ENCODE data around the gene FGF11. TPM values are rescaled to one million over a fixed set of nuclear protein-coding genes. Genes with fewer than 3 reads are reported as not detected.

Gene FGF11
- 10 to 100 TPM; 25.4 to 28.5 TPM for total RNA-seq

DNA sequence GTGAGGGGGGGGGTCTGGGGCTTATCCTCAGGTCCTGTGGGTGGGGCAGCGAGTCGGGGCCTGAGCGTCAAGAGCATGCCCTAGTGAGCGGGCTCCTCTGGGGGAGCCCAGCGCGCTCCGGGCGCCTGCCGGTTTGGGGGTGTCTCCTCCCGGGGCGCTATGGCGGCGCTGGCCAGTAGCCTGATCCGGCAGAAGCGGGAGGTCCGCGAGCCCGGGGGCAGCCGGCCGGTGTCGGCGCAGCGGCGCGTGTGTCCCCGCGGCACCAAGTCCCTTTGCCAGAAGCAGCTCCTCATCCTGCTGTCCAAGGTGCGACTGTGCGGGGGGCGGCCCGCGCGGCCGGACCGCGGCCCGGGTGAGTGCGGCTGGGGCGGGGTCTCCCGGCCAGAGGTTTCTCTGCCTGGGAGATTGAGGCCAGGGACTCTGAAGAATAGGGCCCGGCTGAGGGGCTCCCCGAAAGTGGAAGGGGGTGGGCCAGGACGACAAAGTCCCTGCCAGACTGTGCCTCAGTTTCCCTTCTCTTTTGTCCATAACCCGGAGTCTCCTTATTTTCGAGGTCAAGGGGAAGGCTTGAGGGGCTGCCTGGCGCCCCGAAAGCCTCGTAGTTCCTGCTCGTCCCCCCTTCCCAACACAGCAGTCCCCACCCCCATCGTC lies at the start of gene FGF11:
Gene FGF11, plus strand, starts transcription at position 51 of the 651 bp plus-strand sequence. Its CDS starts 109 bp downstream, at position 160.
- peaks cover 6% of the 10 kb centered on the region for H3K27me3 Mint-ChIP-seq
- DNase-seq: peak; percentile 59
- no peaks in the 10 kb centered on the region for H3K9me3 Mint-ChIP-seq
- peak within 1 kb of the TSS; percentile 86 for H3K27ac Mint-ChIP-seq
- no peak for ATAC-seq (ENCODE audit: low read depth)
- H3K36me3 Mint-ChIP-seq: peaks cover 18% of the 10 kb centered on the region
- POLR2A ChIA-PET: interaction anchor here (0.7 to 7.9 kb wide), 12 partner anchors 13 to 150 kb away, joined by 3 to 60 read pairs (median 6); partner anchors contain the start of genes ACAP1, PLSCR3, POLR2A and TNFSF13
- H3K4me1 Mint-ChIP-seq: peaks cover 24% of the 10 kb centered on the region
- peak within 1 kb of the TSS; percentile 96 for H3K4me3 Mint-ChIP-seq

- Mint-ChIP-seq H3K9me3 (no peaks in the 10 kb centered on the region), H3K4me1 (peaks cover 19% of the 10 kb centered on the region), H3K27me3 (no peaks in the 10 kb centered on the region), H3K27ac (no peak overlapping the region), H3K4me3 (no peak overlapping the region), H3K36me3 (peaks cover 6% of the 10 kb centered on the region)
- ATAC-seq (ENCODE audit: low read depth) (no peak), DNase-seq (no peak)
- POLR2A ChIA-PET: interaction anchor here (1.2 kb wide), 1 partner anchor 14 kb away, joined by 4 read pairs; the partner anchor contains the start of gene TMEM256
These were observed 49.1 kb upstream of the FGF11 start for GRCh38 chr17:7389924-7390910.

DNA sequence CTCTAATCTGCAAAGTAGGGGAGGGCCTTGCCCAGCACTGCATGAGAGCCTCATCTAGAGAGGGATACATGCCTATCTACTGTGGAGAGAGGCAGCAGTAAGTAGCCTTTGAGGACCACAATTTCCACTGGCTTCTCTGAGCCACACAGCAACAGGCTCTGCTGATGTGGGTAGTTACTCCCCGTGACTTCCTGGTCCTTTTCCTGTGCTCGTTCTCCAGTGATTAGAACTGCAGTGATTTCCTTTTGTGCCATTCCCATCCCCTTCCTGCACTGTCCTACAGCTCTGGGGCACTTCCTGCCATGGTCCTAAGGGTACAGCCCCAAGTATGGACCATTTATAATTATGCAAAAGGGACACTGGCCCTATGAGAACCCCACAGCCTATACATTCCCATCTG lies 48.0 kb upstream of the FGF11 start:
- peaks cover 19% of the 10 kb centered on the region for H3K4me1 Mint-ChIP-seq
- H3K4me3 Mint-ChIP-seq: no peak overlapping the region
- DNase-seq (no peak), ATAC-seq (ENCODE audit: low read depth) (no peak)
- H3K27me3 Mint-ChIP-seq: no peaks in the 10 kb centered on the region
- POLR2A ChIA-PET: interaction anchor here (0.5 to 1.2 kb wide), 2 partner anchors 9 to 13 kb away, joined by 4 read pairs; partner anchors contain the start of gene TMEM256
- H3K27ac Mint-ChIP-seq: no peak overlapping the region
- H3K36me3 Mint-ChIP-seq: peaks cover 6% of the 10 kb centered on the region
- no peaks in the 10 kb centered on the region for H3K9me3 Mint-ChIP-seq

DNA sequence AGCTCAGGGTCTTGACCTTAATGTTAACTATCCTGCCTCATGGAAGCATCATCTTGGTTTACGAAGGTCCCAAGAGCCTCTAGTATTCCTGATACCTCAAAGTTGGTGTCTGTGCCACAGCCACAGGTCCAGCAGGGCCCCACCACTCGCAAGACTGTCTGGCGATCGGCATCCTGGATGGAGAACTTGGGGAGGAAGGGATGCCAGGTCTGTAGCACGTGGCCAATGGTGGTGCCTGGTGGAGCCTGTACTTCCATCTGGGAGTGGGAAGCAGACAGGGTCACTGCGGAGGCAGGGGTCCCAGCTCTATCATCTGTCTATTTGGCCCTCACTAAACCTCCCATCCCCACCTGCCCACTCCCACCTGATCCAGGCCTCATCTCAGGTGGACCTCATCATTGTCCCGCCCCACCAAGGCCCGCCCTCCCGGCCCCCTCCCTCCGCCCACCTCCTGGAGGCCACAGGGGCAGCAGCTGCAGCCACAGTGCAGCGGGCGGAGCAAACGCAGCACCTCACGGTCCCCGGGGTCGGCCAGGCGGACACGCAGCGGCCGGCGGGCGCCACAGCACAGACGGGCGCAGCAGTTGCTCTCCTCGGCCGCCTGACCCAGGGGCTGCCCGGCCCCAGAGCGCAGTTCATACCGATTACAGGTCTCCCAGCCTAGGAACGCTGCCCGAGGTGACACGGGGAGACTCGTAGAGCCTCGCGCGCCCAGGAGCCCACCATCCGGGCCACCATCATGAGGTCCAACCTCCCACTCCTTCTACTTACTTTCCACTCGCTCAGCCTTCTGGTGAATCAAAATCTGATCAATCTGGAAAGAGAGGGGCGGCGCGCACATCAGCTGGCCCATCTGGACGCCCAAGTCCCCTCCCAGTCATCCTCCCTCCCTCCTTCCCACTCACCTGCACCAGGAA lies 46.4 kb upstream of the FGF11 start:
- ATAC-seq (ENCODE audit: low read depth) (no peak), DNase-seq (no peak)
- no peaks in the 10 kb centered on the region for H3K9me3 Mint-ChIP-seq
- peak overlapping the region; percentile 58 for H3K27ac Mint-ChIP-seq
- peaks cover 6% of the 10 kb centered on the region for H3K36me3 Mint-ChIP-seq
- POLR2A ChIA-PET: interaction anchor here (2.0 to 2.4 kb wide), 2 partner anchors 9 to 43 kb away, joined by 7 to 19 read pairs; no protein-coding TSS in a partner anchor
- peaks cover 19% of the 10 kb centered on the region for H3K4me1 Mint-ChIP-seq
- H3K4me3 Mint-ChIP-seq: peak overlapping the region; percentile 95
- H3K27me3 Mint-ChIP-seq: no peaks in the 10 kb centered on the region

DNA sequence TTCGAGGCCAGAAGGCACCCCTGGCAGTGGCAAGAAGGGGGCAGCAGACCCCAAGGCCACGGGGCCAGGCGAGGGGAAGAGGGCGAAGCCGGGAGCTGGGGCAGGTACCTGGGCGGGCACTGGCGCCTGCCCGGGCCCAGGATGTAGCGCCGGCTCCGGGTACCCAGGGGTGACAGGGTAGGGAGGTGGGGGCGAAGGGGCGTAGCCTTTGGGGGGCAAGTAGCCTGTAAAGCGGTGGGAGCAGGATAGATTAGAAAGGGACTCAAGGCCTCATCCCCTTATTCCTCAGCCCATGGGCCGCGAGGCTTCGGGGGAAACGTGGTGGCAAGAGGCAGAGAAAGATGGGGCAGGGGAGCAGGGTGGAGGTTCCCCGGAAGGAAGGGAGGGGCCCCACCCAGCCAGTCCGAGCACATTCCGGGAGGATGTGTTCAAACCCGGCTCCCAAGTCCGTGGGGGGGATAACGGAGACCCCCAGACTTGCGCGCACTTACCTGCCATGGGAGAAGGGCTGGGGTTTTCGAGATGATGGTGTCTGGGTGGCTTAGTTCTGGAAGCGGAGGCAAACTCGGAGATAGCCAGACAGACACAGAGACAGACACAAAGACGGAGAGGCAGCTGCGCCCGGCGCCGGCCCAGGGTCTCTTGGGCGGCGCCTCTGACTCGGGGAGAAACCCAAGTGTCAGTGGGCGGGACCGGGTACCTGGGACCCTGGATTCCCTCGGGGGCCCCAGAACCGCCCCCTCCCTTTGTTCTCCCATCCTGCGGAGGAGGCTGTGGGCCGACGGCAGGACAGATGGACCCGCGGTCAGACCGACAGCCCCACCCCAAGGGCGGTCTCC lies 45.5 kb upstream of the FGF11 start:
- DNase-seq (peak; percentile 61), ATAC-seq (ENCODE audit: low read depth) (peak; percentile 41)
- Mint-ChIP-seq H3K4me3 (peak overlapping the region; percentile 95), H3K9me3 (no peaks in the 10 kb centered on the region), H3K36me3 (peaks cover 6% of the 10 kb centered on the region), H3K27ac (peak overlapping the region; percentile 89), H3K4me1 (peaks cover 19% of the 10 kb centered on the region), H3K27me3 (no peaks in the 10 kb centered on the region)
- POLR2A ChIA-PET: interaction anchor here (0.6 to 2.4 kb wide), 8 partner anchors 9 to 159 kb away, joined by 3 to 25 read pairs (median 5); partner anchors contain the start of genes ACAP1 and TMEM256

DNA sequence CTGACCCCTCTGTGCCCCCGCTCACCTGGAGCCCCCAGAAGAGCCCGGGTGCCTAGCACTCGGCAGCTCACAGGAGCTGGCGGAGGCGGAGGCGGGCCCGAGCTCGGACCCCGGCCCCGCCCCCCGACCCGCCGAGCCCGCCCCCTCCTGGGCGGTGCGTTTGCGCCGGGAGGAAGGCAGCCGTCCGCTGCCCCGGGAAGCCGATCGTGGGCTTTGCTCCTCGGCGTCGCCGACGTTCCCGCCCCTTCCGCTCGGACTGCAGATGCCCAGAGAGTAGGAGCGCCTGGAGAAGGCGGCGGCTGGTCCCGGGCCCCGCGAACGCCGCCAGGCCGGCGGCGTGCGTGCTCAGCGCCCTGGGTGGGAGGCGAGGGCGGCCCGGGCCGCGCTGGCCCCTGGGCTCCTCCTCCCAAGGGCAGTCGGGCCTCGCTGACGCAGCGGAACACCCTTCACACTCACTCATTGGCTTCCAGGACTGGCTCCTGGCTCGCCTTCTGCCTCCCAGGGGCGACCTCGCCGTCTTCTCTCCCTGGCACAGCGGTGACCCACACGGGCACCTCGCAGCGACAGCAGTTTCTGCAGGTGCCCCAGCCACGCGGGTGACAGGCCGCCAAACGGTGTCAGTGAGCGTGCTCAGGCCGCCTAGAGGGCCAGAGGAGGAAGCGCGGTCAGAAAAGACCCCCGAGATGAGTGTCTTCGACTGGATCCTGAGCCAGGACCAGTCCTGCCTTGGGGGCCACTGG lies 44.7 kb upstream of the FGF11 start, which contains the start of gene PLSCR3:
Gene PLSCR3, minus strand, starts transcription at position 74 of the 740 bp plus-strand sequence. CDS start 415 bp downstream, outside the sequence.
- POLR2A ChIA-PET: interaction anchor here (0.6 to 2.4 kb wide), 9 partner anchors 9 to 292 kb away, joined by 3 to 25 read pairs (median 3); partner anchors contain the start of genes ACAP1, TMEM256 and TP53
- H3K36me3 Mint-ChIP-seq: peaks cover 6% of the 10 kb centered on the region
- H3K9me3 Mint-ChIP-seq: no peaks in the 10 kb centered on the region
- H3K27ac Mint-ChIP-seq: peak within 1 kb of the TSS; percentile 89
- peak within 1 kb of the TSS; percentile 95 for H3K4me3 Mint-ChIP-seq
- DNase-seq (peak; percentile 94), ATAC-seq (ENCODE audit: low read depth) (peak; percentile 88)
- no peaks in the 10 kb centered on the region for H3K27me3 Mint-ChIP-seq
- peaks cover 19% of the 10 kb centered on the region for H3K4me1 Mint-ChIP-seq

DNA sequence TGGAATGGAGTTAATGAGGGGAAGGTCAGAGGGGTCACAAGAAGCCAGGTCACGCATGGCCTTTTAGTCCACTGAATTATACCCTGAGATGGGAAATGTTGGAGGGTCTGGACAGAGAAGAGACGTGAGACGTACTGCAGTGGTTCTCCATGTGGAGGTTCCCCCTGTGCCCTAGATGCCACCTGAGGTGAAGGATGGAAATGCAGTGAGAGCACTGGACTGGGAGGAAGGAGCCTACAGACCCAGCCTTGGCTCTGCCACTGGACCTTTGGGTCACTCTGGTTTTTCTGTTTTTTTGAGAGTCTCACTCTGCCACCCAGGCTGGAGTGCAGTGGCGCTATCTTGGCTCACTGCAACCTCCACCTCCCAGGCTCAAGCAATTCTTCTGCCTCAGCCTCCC lies 43.2 kb upstream of the FGF11 start:
- peak overlapping the region; percentile 3 for H3K27ac Mint-ChIP-seq
- no peaks in the 10 kb centered on the region for H3K9me3 Mint-ChIP-seq
- peaks cover 19% of the 10 kb centered on the region for H3K4me1 Mint-ChIP-seq
- POLR2A ChIA-PET: no interaction called here
- peaks cover 3% of the 10 kb centered on the region for H3K36me3 Mint-ChIP-seq
- no peak overlapping the region for H3K4me3 Mint-ChIP-seq
- no peak for DNase-seq
- ATAC-seq (ENCODE audit: low read depth): no peak
- H3K27me3 Mint-ChIP-seq: no peaks in the 10 kb centered on the region

DNA sequence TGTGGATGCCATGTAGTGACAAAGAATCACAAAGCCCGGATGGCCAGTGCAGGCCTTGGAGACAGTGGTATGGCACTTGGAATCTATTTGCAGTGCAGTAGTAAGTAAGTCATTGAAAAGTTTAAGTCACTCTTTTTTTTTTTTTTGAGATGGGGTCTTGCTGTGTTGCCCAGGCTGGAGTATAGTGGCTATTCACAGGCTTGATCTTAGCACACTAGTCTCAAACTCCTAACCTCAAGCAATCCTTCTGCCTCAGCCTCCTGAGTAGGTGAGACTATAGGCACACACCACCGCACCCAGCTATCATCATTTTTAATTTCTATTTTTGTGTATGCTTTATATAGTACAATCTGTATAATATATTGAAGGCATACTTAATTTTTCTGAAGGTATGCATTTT lies 40.7 kb upstream of the FGF11 start:
- Mint-ChIP-seq H3K27ac (no peak overlapping the region), H3K36me3 (no peaks in the 10 kb centered on the region), H3K4me1 (peaks cover 11% of the 10 kb centered on the region), H3K4me3 (no peak overlapping the region), H3K27me3 (no peaks in the 10 kb centered on the region), H3K9me3 (no peaks in the 10 kb centered on the region)
- no peak for ATAC-seq (ENCODE audit: low read depth)
- DNase-seq: no peak
- POLR2A ChIA-PET: interaction anchor here (0.6 to 1.1 kb wide), 2 partner anchors 62 to 118 kb away, joined by 3 to 5 read pairs; partner anchors contain the start of gene ACAP1

GRCh38 chr17:7403043-7403726 lies 36.1 kb upstream of the FGF11 start:
- H3K4me3 Mint-ChIP-seq: peak overlapping the region; percentile 92
- H3K9me3 Mint-ChIP-seq: no peaks in the 10 kb centered on the region
- POLR2A ChIA-PET: interaction anchor here (0.5 to 2.9 kb wide), 16 partner anchors 9 to 184 kb away, joined by 3 to 25 read pairs (median 4); partner anchors contain the start of genes ACADVL, ACAP1, DLG4 and MPDU1
- H3K36me3 Mint-ChIP-seq: no peaks in the 10 kb centered on the region
- ATAC-seq (ENCODE audit: low read depth): no peak
- peaks cover 14% of the 10 kb centered on the region for H3K4me1 Mint-ChIP-seq
- peaks cover 11% of the 10 kb centered on the region for H3K27me3 Mint-ChIP-seq
- DNase-seq: no peak
- H3K27ac Mint-ChIP-seq: peak overlapping the region; percentile 72

- peaks cover 14% of the 10 kb centered on the region for H3K4me1 Mint-ChIP-seq
- H3K9me3 Mint-ChIP-seq: no peaks in the 10 kb centered on the region
- POLR2A ChIA-PET: interaction anchor here (0.5 to 2.9 kb wide), 15 partner anchors 9 to 184 kb away, joined by 3 to 25 read pairs (median 5); partner anchors contain the start of genes ACADVL, ACAP1, DLG4 and MPDU1
- no peaks in the 10 kb centered on the region for H3K36me3 Mint-ChIP-seq
- peaks cover 11% of the 10 kb centered on the region for H3K27me3 Mint-ChIP-seq
- H3K4me3 Mint-ChIP-seq: peak overlapping the region; percentile 92
- ATAC-seq (ENCODE audit: low read depth): no peak
- peak overlapping the region; percentile 89 for H3K27ac Mint-ChIP-seq
- no peak for DNase-seq
These were observed 35.7 kb upstream of the FGF11 start for GRCh38 chr17:7403727-7403976.

Data from activated naive CD8-positive, alpha-beta T cell treated with anti-CD3 and anti-CD28 coated beads, Interleukin-2, amount 10 ng/mL, durations not matched to agents 7 days and 5 days (primary cell).